Stimulated activated CD4-positive, alpha-beta T cell treated with anti-CD3 and anti-CD28 coated beads, TNF-alpha, amount 100 ng/mL, for 4 hours (primary cell): ENCODE results near the gene KLHL11.

Experiments
- DNase-seq, 3 experiments: peaks; one replicate each; pipeline ENCODE4 v3.0.0-alpha.2; 2020; ENCODE audit warnings: low read depth in 3 of 3

Gene KLHL11

GRCh38 chr17:41811549-41812380 lies 53.5 kb downstream of the KLHL11 start, which contains the start of gene P3H4:
Gene P3H4 (minus strand): TSS chr17:41811949. CDS start chr17:41811915, 34 bp downstream.
- peak; percentile 44 to 61 (median 58) for DNase-seq

- peak in 1 of 3 experiments; percentile 27 for DNase-seq
Observed at GRCh38 chr17:41810659-41811548, 54.3 kb downstream of the KLHL11 start.

- no peak for DNase-seq
Observed at GRCh38 chr17:41806685-41807445, 58.4 kb downstream of the KLHL11 start.
